ENCODE results near the gene CIRBP. TPM values are rescaled to one million over a fixed set of nuclear protein-coding genes. Genes with fewer than 3 reads are reported as not detected.

CIRBP gene
- total RNA-seq, 1 experiment from 2014 or later, result 263 TPM

- no peaks in the 10 kb centered on the region for H3K9me3 Mint-ChIP-seq
- peak overlapping the region; percentile 95 to 99 (median 95) for H3K27ac Mint-ChIP-seq
- Histone ChIP-seq H4K91ac (ENCODE audit: insufficient read length, low read depth, low read length) (no peak overlapping the region), H2BK20ac (ENCODE audit: low read depth, low read length, poor library complexity, severe bottlenecking) (no peak overlapping the region), H2AFZ (ENCODE audit: low read length) (no peak overlapping the region), H3K14ac (ENCODE audit: insufficient read depth, low read length) (peak overlapping the region; percentile 72; the same call in 1 of the 2 replicates), H3K27me3 (ENCODE audit: insufficient read depth, low read length) (no peaks in the 10 kb centered on the region), H3K18ac (ENCODE audit: insufficient read length, low read depth, low read length) (peak overlapping the region; percentile 43), H3K79me1 (ENCODE audit: insufficient read depth, low read depth, low read length, poor library complexity, severe bottlenecking) (peaks cover 9% of the 10 kb centered on the region), H4K20me1 (ENCODE audit: control insufficient read depth, insufficient read depth, insufficient read length) (no peaks in the 10 kb centered on the region), H3K4ac (ENCODE audit: low read depth, low read length) (no peak overlapping the region), H3K27ac (ENCODE audit: insufficient read length, low read depth, low read length) (no peak overlapping the region), H3K9ac (ENCODE audit: extremely low read depth, insufficient read length, low read length) (peak overlapping the region; percentile 86), H4K5ac (ENCODE audit: insufficient read length, low read depth, low read length) (no peak overlapping the region), H3K4me2 (ENCODE audit: insufficient read depth, insufficient read length, low read length) (peak overlapping the region; percentile 87), H3K4me1 (ENCODE audit: insufficient read depth, low read length) (no peaks in the 10 kb centered on the region; the same call in 1 of the 2 replicates), H3K79me2 (ENCODE audit: insufficient read depth, low read length) (peaks cover 4% of the 10 kb centered on the region; the same call in 1 of the 2 replicates), H3K23ac (ENCODE audit: insufficient read length, low read depth, low read length) (no peak overlapping the region), H3K23me2 (ENCODE audit: insufficient read length, low read depth, low read length, poor library complexity, severe bottlenecking) (peaks cover 20% of the 10 kb centered on the region), H3T11ph (ENCODE audit: low read length) (no peak overlapping the region), H4K8ac (replicated peaks; ENCODE audit: insufficient read length, low read depth, low read length) (no peak overlapping the region), H2BK120ac (ENCODE audit: low read depth, low read length, poor library complexity, severe bottlenecking) (no peak overlapping the region), H3K9me3 (ENCODE audit: control insufficient read depth, low read depth, low read length) (no peaks in the 10 kb centered on the region), H2AK5ac (ENCODE audit: insufficient read length, low read length) (no peak overlapping the region), H2BK5ac (ENCODE audit: insufficient read length, low read length) (no peak overlapping the region), H2BK12ac (ENCODE audit: insufficient read length, low read depth, low read length) (no peak overlapping the region), H2BK15ac (ENCODE audit: low read depth, low read length) (no peak overlapping the region), H3K56ac (ENCODE audit: insufficient read length, low read depth, low read length) (no peak overlapping the region)
- peaks cover 36 to 49% (median 46%) of the 10 kb centered on the region in 3 experiments for H3K36me3 Mint-ChIP-seq (ENCODE audit: insufficient read depth in 1 of 3, low read depth in 3 of 3)
- DNase-seq, result no peak
- TF ChIP-seq CTCF (conservative IDR thresholded peaks at IDR 0.05), result no peak
- H3K27me3 Mint-ChIP-seq (ENCODE audit: low read depth), result peaks cover 13% of the 10 kb centered on the region
- WGBS (ENCODE audit: extremely low coverage, insufficient read length, low lambda C conversion rate), result no CpG with 5 or more reads among the region's 8 CpGs
- H3K4me1 Mint-ChIP-seq, result peaks cover 51 to 61% of the 10 kb centered on the region in 2 experiments
- H3K4me3 Mint-ChIP-seq, result peak overlapping the region; percentile 85 to 90
Measured at GRCh38 chr19:1270213-1270853, 1.2 kb downstream of the CIRBP start.
